Measurements from ENCODE around the gene JAKMIP3.
"Not testable (repeated sequence)": the region's sequence is repeated elsewhere in the genome, so short reads cannot be mapped to it uniquely, and the experiment has no call there.

JAKMIP3 gene

GRCh38 chr10:132064082-132064755 is 1.5 kb upstream of the JAKMIP3 start:
- no peak for DNase-seq (ENCODE audit: low spot score)

- no peak for DNase-seq (ENCODE audit: low spot score)
Measured at GRCh38 chr10:132064771-132065437, 842 bp upstream of the JAKMIP3 start.

GRCh38 chr10:132066186-132066585 is 440 bp downstream of the JAKMIP3 start:
- DNase-seq (ENCODE audit: low spot score), result no peak

- DNase-seq (ENCODE audit: low spot score), result no peak
Measured at GRCh38 chr10:132066812-132067211, 1.1 kb downstream of the JAKMIP3 start.

GRCh38 chr10:132068431-132069121 is 2.8 kb downstream of the JAKMIP3 start:
- no peak for DNase-seq (ENCODE audit: low spot score)

- DNase-seq (ENCODE audit: low spot score), result no peak
Measured at GRCh38 chr10:132069122-132069848, 3.5 kb downstream of the JAKMIP3 start.

GRCh38 chr10:132069849-132070182 is 4.1 kb downstream of the JAKMIP3 start:
- DNase-seq (ENCODE audit: low spot score), result no peak

- no peak for DNase-seq (ENCODE audit: low spot score)
Measured at GRCh38 chr10:132070724-132071123, 5.0 kb downstream of the JAKMIP3 start.

- DNase-seq (ENCODE audit: low spot score), result no peak
Measured at GRCh38 chr10:132071667-132072066, 5.9 kb downstream of the JAKMIP3 start.

- no peak for DNase-seq (ENCODE audit: low spot score)
Measured at GRCh38 chr10:132075909-132076577, 10.3 kb downstream of the JAKMIP3 start.

- DNase-seq (ENCODE audit: low spot score), result no peak
Measured at GRCh38 chr10:132076578-132077081, 10.9 kb downstream of the JAKMIP3 start.

- no peak for DNase-seq (ENCODE audit: low spot score)
Measured at GRCh38 chr10:132077091-132077490, 11.3 kb downstream of the JAKMIP3 start.

GRCh38 chr10:132078746-132079345 is 13.1 kb downstream of the JAKMIP3 start:
- DNase-seq (ENCODE audit: low spot score), result no peak

- DNase-seq (ENCODE audit: low spot score), result not testable (repeated sequence)
Measured at GRCh38 chr10:132084384-132084783, 18.6 kb downstream of the JAKMIP3 start.

GRCh38 chr10:132093236-132093635 is 27.5 kb downstream of the JAKMIP3 start:
- not testable (repeated sequence) for DNase-seq (ENCODE audit: low spot score)

GRCh38 chr10:132094581-132095234 is 29.0 kb downstream of the JAKMIP3 start:
- DNase-seq (ENCODE audit: low spot score), result no peak

- no peak for DNase-seq (ENCODE audit: low spot score)
Measured at GRCh38 chr10:132095403-132096113, 29.8 kb downstream of the JAKMIP3 start.

- DNase-seq (ENCODE audit: low spot score), result no peak
Measured at GRCh38 chr10:132096223-132096622, 30.5 kb downstream of the JAKMIP3 start.

- DNase-seq (ENCODE audit: low spot score), result no peak
Measured at GRCh38 chr10:132096863-132097478, 31.2 kb downstream of the JAKMIP3 start.

Data from SK-N-DZ (cell line).